OCI-LY3 (cell line): Measurements from ENCODE around the gene MAMLD1.

Experiments
- H2AFZ ChIP-seq: fragments of 200-600, 300-600 bp; shearing (Covaris generic); 2 replicates; pipeline ENCODE4 v1.6.0; 2014; ENCODE audit warnings: antibody characterized with exemption, low read depth, low read length
- H3K27ac ChIP-seq: fragments of 200-600, 300-600 bp; sonication (generic); 2 replicates; pipeline ENCODE4 v1.5.1; 2014; ENCODE audit warnings: mild to moderate bottlenecking, low read length, moderate library complexity, mixed read lengths
- H3K27me3 ChIP-seq: fragments of 200-600, 300-600 bp; sonication (generic); 2 replicates; pipeline ENCODE4 v1.6.1; 2014; ENCODE audit warnings: low read depth, low read length, mixed read lengths
- H3K36me3 ChIP-seq: fragments of 200-600, 300-600 bp; sonication (generic); replicated peaks from 2 replicates; pipeline ENCODE3; 2014; ENCODE audit warnings: low read depth, low read length, mixed read lengths
- H3K4me1 ChIP-seq: fragments of 300-600, 200-600 bp; sonication (generic); 2 replicates; pipeline ENCODE4 v1.6.1; 2014; ENCODE audit warnings: low read length, mixed read lengths
- H3K4me2 ChIP-seq: fragments of 200-600, 300-600 bp; sonication (generic); 2 replicates; pipeline ENCODE4 v1.6.1; 2014; ENCODE audit warnings: low read length, mixed read lengths
- H3K4me3 ChIP-seq: fragments of 300-600, 200-600 bp; sonication (generic); 2 replicates; pipeline ENCODE4 v1.5.1; 2014; ENCODE audit warnings: antibody characterized with exemption, mild to moderate bottlenecking, low read length, moderate library complexity
- H3K79me2 ChIP-seq: fragments of 300-600, 200-600 bp; shearing (Covaris generic); 2 replicates; pipeline ENCODE4 v1.6.1; 2014; ENCODE audit warnings: mild to moderate bottlenecking, low read length, mixed read lengths
- H3K9ac ChIP-seq: fragments of 300-600, 200-600 bp; shearing (Covaris generic); 2 replicates; pipeline ENCODE4 v1.6.0; 2014; ENCODE audit warnings: mild to moderate bottlenecking, low read length, moderate library complexity
- H3K9me3 ChIP-seq: fragments of 200-600, 300-600 bp; shearing (Covaris generic); 2 replicates; pipeline ENCODE4 v1.6.1; 2014; ENCODE audit warnings: low read length, mixed read lengths; ENCODE audit not compliant: insufficient read depth
- H4K20me1 ChIP-seq: fragments of 200-600, 300-600 bp; sonication (generic); 2 replicates; pipeline ENCODE4 v1.6.1; 2016; ENCODE audit warnings: low read length, mixed read lengths; ENCODE audit not compliant: insufficient read depth
- CTCF ChIP-seq: fragments of 200-600, 300-600 bp; sonication (generic); IDR thresholded peaks from 2 replicates; pipeline ENCODE4 v1.5.1; 2014; ENCODE audit warnings: antibody characterized with exemption, low read length, low read depth
- EZH2phosphoT487 ChIP-seq: fragments of 200-600 bp; shearing (Covaris generic); IDR thresholded peaks from 2 replicates; pipeline ENCODE4 v1.6.1; 2018; ENCODE audit warnings: antibody characterized with exemption, mixed run types, low read depth

Gene MAMLD1

GRCh38 chrX:150514462-150514861, 151.3 kb downstream of the MAMLD1 start:
- Histone ChIP-seq H3K4me1 (peaks cover 19% of the 10 kb centered on the region), H3K79me2 (no peaks in the 10 kb centered on the region), H3K36me3 (no peaks in the 10 kb centered on the region), H3K9me3 (no peaks in the 10 kb centered on the region), H2AFZ (no peak overlapping the region), H3K27me3 (no peaks in the 10 kb centered on the region), H3K4me3 (no peak overlapping the region), H3K9ac (no peak overlapping the region), H4K20me1 (no peaks in the 10 kb centered on the region), H3K27ac (no peak overlapping the region), H3K4me2 (no peak overlapping the region)
- no peak for TF ChIP-seq EZH2phosphoT487
- TF ChIP-seq CTCF, result no peak

- H3K27me3 ChIP-seq, result no peaks in the 10 kb centered on the region
- peaks cover 19% of the 10 kb centered on the region for H3K4me1 ChIP-seq
- H3K36me3 ChIP-seq, result no peaks in the 10 kb centered on the region
- H4K20me1 ChIP-seq, result no peaks in the 10 kb centered on the region
- TF ChIP-seq CTCF, result no peak
- no peak for TF ChIP-seq EZH2phosphoT487
- H3K79me2 ChIP-seq, result no peaks in the 10 kb centered on the region
- H3K4me2 ChIP-seq, result no peak overlapping the region
- H3K9me3 ChIP-seq, result no peaks in the 10 kb centered on the region
- H3K27ac ChIP-seq, result no peak overlapping the region
- no peak overlapping the region for H3K4me3 ChIP-seq
- H3K9ac ChIP-seq, result no peak overlapping the region
- no peak overlapping the region for H2AFZ ChIP-seq
Observed at GRCh38 chrX:150515801-150516200, 152.7 kb downstream of the MAMLD1 start.

GRCh38 chrX:150517303-150517910, 154.3 kb downstream of the MAMLD1 start:
- no peaks in the 10 kb centered on the region for H3K36me3 ChIP-seq
- TF ChIP-seq EZH2phosphoT487, result no peak
- TF ChIP-seq CTCF, result no peak

GRCh38 chrX:150522494-150522893, 159.4 kb downstream of the MAMLD1 start:
- H3K4me2 ChIP-seq, result no peak overlapping the region

More at GRCh38 chrX:150517303-150517910, 154.3 kb downstream of the MAMLD1 start:
- Histone ChIP-seq H3K9ac (no peak overlapping the region), H3K27me3 (no peaks in the 10 kb centered on the region), H3K9me3 (no peaks in the 10 kb centered on the region), H3K4me2 (no peak overlapping the region), H3K27ac (no peak overlapping the region), H3K79me2 (no peaks in the 10 kb centered on the region), H3K4me3 (no peak overlapping the region), H4K20me1 (no peaks in the 10 kb centered on the region), H2AFZ (no peak overlapping the region), H3K4me1 (peaks cover 13% of the 10 kb centered on the region)

More at GRCh38 chrX:150522494-150522893, 159.4 kb downstream of the MAMLD1 start:
- no peak overlapping the region for H3K4me3 ChIP-seq
- no peaks in the 10 kb centered on the region for H3K27me3 ChIP-seq
- H4K20me1 ChIP-seq, result no peaks in the 10 kb centered on the region
- no peak overlapping the region for H3K27ac ChIP-seq
- H3K36me3 ChIP-seq, result no peaks in the 10 kb centered on the region
- 0 out of 2 replicates have a peak, but pooled peaks cover 3% of the 10 kb centered on the region for H3K4me1 ChIP-seq
- H3K79me2 ChIP-seq, result no peaks in the 10 kb centered on the region
- no peak overlapping the region for H2AFZ ChIP-seq
- H3K9me3 ChIP-seq, result no peaks in the 10 kb centered on the region
- TF ChIP-seq EZH2phosphoT487 (no peak), CTCF (no peak)
- H3K9ac ChIP-seq, result no peak overlapping the region
